ENCODE measurements around the gene SELENOP.

The SELENOP gene

DNA sequence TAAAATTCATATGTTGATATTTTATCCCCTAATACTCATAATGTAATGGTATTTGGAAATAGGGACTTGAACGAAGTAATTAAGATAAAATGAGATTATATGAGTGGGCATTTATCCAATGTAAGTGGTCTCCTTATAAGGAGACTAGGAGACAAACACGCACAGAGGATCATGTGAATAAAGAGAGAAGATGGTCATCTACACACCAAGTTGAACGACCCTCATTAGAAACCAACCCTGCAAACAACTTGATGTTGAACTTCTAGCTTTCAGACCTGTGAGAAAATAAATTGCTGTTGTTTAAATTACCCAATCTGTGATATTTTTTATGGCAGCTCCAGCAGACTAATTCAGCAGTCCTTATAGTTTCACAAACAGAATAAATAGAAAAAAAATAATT is 27.5 kb upstream of the SELENOP start:
- TF ChIP-seq, protein P1, sequence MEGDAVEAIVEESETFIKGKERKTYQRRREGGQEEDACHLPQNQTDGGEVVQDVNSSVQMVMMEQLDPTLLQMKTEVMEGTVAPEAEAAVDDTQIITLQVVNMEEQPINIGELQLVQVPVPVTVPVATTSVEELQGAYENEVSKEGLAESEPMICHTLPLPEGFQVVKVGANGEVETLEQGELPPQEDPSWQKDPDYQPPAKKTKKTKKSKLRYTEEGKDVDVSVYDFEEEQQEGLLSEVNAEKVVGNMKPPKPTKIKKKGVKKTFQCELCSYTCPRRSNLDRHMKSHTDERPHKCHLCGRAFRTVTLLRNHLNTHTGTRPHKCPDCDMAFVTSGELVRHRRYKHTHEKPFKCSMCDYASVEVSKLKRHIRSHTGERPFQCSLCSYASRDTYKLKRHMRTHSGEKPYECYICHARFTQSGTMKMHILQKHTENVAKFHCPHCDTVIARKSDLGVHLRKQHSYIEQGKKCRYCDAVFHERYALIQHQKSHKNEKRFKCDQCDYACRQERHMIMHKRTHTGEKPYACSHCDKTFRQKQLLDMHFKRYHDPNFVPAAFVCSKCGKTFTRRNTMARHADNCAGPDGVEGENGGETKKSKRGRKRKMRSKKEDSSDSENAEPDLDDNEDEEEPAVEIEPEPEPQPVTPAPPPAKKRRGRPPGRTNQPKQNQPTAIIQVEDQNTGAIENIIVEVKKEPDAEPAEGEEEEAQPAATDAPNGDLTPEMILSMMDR (IDR thresholded peaks at IDR 0.05; ENCODE audit: low read depth, low read length), result no peak
- no peak for DNase-seq (ENCODE audit: extremely low read depth, low read depth)

DNA sequence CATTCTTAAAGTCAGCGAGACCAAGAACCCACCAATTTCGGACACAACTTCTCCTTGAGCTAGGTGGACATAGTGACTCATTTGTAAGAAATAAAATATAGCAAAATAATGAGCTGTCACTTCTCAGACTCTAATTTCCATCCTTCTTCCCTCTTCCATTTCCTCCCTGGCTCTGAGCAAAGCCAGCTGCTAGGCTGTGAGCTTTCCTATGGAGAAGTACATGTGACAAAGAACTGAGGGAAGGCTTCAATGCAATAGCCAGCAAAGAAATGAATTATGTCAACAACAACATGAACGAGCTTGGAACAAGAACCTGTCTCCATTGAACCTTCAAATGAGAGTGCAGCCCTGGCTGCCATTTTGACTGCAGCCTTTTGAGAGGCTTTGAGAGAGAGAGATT is 25.9 kb upstream of the SELENOP start:
- TF ChIP-seq, protein P1 (IDR thresholded peaks at IDR 0.05; ENCODE audit: low read depth, low read length), result no peak
- no peak for DNase-seq (ENCODE audit: extremely low read depth, low read depth)

DNA sequence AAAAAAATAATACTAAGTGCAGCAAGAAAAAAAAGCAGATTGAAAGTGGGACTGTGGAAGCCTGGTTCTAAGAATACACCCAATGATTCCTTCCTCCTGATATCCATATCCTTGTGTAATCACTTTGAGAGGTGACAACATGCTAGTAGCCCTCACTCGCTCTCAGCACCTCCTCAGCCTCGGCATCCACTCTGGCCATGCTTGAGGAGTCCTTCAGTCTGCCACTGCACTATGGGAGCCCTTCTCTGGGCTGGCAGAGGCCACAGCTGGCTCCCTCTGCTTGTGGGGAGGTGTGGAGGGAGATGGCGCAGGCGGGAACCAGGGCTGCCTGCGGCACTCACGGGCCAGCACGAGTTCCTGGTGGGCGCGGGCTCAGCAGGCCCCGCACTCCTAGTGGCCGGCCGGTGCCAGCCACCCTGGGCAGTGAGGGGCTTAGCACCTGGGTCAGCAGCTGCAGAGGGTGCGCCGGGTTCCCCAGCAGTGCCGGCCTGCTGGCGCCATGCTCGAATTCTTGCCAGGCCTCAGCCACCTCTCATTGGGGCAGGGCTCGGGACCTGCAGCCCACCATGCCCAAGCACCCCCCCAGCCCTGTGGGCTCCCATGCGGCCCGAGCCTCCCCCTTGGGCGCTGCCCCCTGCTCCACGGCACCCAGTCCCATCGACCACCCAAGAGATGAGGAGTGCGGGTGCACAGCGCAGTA is 24.5 kb upstream of the SELENOP start:
- TF ChIP-seq, protein P1 (IDR thresholded peaks at IDR 0.05; ENCODE audit: low read depth, low read length), result no peak
- no peak for DNase-seq (ENCODE audit: extremely low read depth, low read depth)

DNA sequence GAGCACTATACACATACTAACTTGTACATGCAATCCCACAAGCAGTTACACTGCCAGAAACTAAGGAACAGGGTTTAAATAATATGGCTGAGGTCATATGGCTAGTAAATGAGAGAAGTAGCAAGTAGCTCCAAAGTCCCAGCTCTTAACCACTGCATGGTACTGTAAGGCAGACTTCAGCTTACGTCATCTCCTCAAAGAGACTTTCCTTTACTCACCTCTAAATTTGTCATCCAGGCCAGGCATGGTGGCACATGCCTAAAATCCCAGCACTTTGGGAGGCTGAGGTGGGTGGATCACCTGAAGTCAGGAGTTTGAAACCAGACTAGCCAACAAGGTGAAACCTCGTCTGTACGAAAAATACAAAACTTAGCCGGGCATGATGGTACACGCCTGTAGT is 20.4 kb upstream of the SELENOP start:
- DNase-seq (ENCODE audit: extremely low read depth, low read depth), result no peak
- TF ChIP-seq, protein P1 (IDR thresholded peaks at IDR 0.05; ENCODE audit: low read depth, low read length), result no peak

DNA sequence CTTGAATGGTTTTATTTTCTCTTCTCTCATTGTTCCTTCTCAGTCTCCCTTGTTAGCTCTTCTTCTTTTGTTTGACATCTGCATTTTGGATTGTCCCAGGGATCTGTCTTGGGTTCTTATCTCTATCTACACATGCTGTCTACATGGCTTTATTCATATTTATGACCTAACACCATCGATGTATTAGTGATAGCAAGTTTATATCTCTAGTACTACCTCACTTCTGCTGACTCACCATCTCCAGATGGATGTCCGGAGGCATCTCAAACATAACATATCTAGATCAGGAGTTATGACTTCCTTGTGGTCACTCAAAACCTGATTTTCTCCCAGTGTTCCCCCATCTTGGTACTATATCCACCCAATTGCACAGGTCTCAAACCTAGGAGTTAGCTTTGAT is 19.2 kb upstream of the SELENOP start:
- TF ChIP-seq, protein P1 (IDR thresholded peaks at IDR 0.05; ENCODE audit: low read depth, low read length), result no peak
- DNase-seq (ENCODE audit: extremely low read depth, low read depth), result no peak

DNA sequence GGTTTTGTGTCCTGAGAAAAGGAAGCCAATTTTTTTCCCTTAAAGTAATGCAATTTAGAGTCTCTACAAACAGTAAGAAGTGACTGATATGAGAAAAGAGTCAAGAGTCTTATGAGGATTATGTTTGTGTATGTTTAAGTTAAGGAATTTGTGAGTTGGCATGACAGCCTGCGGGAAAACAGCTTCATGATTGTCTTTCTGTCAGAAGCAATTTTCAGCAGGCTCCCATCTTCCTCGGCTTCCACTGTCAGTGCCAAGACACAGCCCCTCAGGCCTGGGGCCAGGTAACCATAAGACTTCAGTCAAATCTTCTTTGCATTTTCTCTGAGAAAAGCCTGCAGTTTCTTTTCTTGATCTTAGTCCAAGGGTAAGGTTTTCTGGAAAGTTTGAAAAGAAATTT is 17.0 kb upstream of the SELENOP start:
- TF ChIP-seq, protein P1 (IDR thresholded peaks at IDR 0.05; ENCODE audit: low read depth, low read length), result no peak
- DNase-seq (ENCODE audit: extremely low read depth, low read depth), result peak; percentile 29

DNA sequence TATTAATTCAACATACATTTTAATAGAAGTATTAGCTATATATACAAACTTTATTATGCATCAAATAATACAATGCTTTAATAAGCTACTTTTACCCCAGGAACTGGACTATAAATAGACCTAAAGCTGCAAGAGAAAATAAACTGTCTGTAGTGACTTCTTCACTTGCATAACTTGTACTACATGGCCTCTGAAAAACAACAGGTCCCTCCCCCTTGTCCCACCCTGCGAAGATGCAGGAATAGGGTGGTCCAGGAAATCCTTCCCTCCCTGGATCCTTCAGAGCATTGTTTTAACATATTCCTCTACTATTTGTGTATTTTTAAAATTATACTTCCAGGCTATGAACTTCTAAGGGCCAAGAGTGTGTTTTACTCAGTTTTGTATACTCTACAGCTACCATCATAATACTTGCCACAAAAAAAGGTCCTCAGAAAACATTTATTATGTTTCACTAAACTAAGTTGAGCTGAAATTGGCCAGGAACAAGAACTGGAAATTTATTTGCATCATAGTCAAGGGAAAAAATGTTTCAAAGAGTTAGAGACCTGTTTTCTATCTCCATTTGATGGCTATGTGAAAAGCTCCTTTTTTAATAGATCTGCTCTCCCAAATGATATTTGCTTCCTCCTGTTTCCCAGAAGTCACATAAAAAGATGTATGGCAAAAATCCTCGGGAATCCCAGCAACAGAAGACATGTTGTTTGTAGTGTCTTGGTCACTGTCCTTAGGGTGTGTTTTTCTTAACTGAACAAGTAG is 15.2 kb upstream of the SELENOP start:
- no peak for DNase-seq (ENCODE audit: extremely low read depth, low read depth)
- TF ChIP-seq, protein P1 (IDR thresholded peaks at IDR 0.05; ENCODE audit: low read depth, low read length), result no peak
